Anterior cingulate cortex (tissue), 58 donors: Measurements from ENCODE around the gene ZNF330.
"Not testable (repeated sequence)": the region's sequence is repeated elsewhere in the genome, so short reads cannot be mapped to it uniquely, and the experiment has no call there.

Experiments
- DNase-seq, 58 donors: peaks; one replicate each; lab custom pipeline; 2025; lab: John Stamatoyannopoulos, UW

The ZNF330 gene

GRCh38 chr4:141220691-141221659 is at the start of gene ZNF330:
Gene ZNF330, plus strand, starts transcription at chr4:141220895. Its CDS starts 1,477 bp downstream, at chr4:141222372.
- DNase-seq, result peak; percentile 25 to 94 (median 88)

- no peak for DNase-seq
These were observed 46.2 kb upstream of the ZNF330 start for GRCh38 chr4:141174457-141174856.

DNA sequence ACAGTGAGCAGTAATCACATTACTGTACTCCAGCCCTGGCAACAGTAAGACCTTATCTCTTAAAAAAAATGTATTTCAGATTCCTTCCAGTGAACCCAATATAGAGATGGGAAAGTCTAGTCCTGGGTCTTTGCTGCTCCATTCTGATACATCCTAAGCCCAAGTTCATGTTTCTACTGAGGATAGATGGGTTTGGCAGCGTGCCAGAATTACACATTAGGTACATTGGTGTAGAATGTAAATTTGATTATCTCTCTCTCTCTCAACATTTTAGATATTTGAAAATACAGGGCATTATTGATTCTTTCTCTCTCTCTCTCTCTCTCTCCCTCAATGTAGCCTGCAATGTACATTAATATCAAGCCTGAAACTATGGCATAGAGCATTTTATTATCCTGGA is 43.5 kb upstream of the ZNF330 start:
- DNase-seq, result no peak

- DNase-seq, result no peak
These were observed 41.0 kb upstream of the ZNF330 start for GRCh38 chr4:141179474-141180373.

DNA sequence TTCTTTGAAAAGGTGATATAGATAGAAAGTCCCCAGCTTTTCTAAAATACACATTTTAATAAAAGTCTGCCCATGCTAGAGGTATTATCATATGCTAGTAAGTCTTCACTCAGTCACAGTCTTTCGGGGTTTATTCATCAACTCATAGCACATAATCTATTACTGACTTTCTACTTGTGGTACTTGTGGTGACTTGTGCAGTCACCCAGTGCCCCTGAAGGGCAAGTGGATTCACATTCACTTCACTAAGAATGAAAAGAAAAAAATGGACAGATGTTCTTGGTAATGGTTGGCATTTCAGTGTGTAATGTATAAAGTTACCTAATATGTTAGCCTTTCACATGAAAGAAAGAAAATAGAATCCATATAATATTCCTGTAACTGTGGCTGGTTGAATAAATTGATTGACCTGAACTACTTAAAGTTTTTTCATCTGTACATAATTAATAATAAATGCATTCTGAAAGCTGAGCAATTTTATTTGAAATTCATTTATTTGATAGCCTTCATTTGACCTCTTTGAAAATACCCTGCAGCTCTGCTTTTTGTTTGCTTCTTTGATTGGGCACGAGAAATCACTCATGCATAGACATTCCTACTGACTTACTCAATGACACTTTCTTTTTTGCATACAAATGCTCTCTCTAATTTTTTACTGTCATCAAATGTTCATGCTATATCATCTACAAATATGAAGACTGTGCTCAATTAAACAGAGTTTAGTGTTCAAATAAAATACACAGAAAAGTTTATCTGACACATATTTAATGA is 39.5 kb upstream of the ZNF330 start:
- no peak for DNase-seq

- not testable (repeated sequence) for DNase-seq
These were observed 37.2 kb upstream of the ZNF330 start for GRCh38 chr4:141183491-141183890.

GRCh38 chr4:141192564-141192963 is 28.1 kb upstream of the ZNF330 start:
- DNase-seq, result no peak

DNA sequence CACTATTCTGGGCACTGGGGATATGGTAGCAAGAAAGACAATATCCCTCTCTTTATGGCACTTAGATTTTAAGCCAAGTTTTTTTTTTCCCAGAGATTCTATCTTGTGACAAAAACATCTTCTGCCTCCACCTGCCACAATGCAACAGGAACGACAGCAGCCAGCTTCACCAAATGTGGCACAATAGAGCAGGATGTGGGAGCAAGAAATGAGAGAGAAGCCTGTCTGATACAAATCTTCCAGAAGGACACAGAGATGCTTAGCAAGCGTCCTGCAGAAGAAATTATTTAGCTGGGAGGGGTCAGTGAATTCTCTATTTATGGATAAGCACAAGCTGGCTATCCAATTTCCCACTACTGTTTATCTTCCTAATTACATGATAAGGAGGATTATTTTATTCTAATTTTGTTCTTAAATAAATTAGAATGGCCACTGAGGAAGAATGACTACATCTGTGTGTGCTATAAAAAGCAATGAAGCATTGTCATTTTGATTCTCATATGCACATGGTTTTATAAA is 27.1 kb upstream of the ZNF330 start:
- no peak for DNase-seq

DNA sequence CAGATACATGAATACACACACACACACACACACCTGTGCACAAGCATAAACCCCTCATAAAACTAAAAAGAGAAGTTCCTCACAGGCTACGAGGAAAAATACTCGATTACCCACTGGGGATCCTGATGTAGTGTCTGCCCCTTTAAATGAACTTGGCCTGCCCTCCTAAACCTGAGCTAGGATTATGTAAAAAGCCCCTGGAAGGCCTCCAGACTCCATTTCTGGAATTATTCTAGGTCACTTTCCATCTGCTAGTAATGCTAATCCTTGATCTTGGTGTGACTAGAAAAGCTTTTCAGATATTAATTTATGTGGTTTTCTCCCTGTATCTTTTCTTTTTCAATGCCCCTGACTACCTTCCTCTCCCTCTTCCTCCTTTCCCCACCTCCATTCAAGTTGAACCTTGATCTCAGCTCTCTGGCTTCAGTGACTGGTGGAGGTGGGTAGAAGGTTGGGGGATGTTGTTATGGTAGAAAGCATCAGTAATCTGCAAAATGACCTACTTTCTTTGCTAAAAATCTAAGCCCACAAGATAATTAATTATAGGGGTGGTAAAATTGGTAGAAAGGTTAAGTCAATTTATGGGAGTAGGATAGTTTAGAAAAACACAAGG is 25.5 kb upstream of the ZNF330 start:
- no peak for DNase-seq

GRCh38 chr4:141196227-141196933 is 24.3 kb upstream of the ZNF330 start:
- DNase-seq, result no peak

- no peak for DNase-seq
These were observed 12.7 kb upstream of the ZNF330 start for GRCh38 chr4:141207961-141208360.

DNA sequence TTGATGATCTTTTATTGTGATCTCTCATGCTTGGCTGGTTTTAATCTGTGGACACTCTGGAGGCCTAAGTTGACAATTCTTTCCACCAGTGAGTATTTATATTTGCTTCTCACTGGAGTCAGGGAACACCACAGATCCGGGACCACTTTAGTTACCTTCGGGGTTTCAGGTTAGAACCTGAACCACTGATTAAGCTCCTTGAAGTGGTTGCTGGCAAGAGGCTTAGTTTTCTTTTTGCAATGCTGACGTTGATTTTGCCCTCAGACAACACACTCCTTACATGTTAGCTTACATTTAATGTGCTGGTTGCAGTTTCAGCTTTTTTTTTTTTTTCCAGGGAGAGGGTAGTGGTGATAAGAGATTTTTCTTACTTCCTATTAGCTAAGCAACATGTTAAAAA is 10.5 kb upstream of the ZNF330 start:
- no peak for DNase-seq

GRCh38 chr4:141213550-141213991 is 7.1 kb upstream of the ZNF330 start:
- DNase-seq, result no peak

DNA sequence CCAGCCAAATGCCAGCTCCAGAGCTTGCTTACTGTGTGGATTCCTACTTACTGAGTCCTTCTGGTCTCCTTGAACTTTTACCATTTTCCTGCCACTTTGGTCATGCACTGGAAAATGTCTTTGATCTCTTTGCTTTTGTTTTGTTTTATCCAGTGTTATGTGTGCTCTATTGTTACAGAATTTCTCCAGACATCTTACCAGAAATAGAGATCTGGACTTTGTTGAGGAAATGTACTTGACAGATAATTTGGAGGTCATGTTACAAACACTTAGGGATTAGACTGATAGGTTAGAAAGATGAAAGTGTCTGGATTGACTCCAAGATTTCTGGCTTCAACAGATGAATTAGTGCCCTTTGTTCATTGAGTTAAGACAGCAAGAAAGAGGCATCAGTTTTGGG is 5.7 kb upstream of the ZNF330 start:
- DNase-seq, result no peak

DNA sequence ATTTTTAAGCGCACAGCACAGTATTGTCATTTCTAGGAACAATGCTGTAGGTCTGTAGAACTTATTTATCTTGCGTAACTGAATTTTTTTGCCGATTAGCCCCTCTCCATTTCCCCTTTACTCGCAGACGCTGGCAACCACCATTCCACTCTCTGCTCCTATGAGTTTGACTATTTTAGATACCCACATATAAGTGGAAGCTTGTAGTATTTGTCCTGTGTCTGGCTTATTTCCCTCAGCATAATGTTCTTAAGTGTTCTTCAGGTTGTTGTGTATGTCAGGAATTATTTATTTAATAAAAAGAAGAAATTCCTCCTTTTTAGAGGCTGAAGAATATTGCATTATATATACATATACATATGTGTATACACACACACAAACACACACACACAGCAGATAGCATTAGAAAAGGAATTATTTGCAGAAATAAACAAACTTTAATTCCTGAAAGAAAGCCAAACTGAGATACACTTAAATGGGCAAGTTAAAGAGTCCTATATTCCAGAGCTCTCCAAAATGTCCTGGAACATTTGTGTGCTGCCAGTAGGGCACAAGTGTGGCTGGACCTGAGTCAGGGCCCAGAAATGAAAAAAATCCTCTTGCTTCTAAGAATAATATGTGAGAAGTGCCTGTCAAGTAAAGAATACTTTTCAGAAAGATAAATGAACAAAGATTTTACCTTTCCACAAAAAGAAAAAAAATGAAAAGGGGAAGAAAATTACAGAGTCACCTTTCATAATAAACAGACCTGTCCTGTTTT is 4.5 kb upstream of the ZNF330 start:
- DNase-seq, result no peak

DNA sequence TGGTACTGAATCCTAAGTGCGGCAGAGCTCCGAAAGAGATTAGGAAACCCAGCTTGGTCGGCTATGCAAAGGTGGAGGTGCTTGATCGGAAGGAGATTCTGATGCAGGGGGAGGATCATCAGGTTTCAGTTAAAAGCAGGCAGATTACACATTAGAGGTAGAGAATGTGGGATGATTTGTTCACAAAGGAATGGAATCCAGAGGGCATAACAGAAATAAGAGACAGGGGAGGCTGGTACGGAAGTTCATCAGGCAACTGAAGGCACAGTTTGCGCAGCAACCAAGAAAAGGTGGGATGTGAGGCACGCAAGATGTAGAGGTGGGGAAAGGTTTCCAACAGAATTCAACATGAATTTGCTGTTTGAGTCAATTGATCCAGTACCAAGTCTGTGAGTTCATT is 424 bp upstream of the ZNF330 start:
- DNase-seq, result peak in 1 of 58 donors; percentile 18

- DNase-seq, result no peak
These were observed 2.7 kb downstream of the ZNF330 start for GRCh38 chr4:141223418-141223817.

DNA sequence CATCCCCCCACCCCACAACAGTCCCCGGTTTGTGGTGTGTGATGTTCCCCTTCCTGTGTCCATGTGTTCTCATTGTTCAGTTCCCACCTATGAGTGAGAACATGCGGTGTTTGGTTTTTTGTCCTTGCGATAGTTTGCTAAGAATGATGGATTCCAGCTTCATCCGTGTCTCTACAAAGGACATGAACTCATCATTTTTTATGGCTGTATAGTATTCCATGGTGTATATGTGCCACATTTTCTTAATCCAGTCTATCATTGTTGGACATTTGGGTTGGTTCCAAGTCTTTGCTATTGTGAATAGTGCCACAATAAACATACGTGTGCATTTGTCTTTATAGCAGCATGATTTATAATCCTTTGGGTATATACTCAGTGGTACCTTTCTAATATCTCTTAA is 6.6 kb downstream of the ZNF330 start:
- not testable (repeated sequence) for DNase-seq
